Erythroblast (primary cell): ENCODE results near the gene FLRT2.

ENCODE experiments used
- GATA1 ChIP-seq: IDR thresholded peaks from 2 replicates; pipeline ENCODE4 v1.6.1; 2011; ENCODE audit warnings: low read depth, mild to moderate bottlenecking, control low read depth, low read length, moderate library complexity
- POLR2A ChIP-seq: IDR thresholded peaks from 2 replicates; pipeline ENCODE4 v1.6.1; 2011; ENCODE audit warnings: mild to moderate bottlenecking, low read length

DNA sequence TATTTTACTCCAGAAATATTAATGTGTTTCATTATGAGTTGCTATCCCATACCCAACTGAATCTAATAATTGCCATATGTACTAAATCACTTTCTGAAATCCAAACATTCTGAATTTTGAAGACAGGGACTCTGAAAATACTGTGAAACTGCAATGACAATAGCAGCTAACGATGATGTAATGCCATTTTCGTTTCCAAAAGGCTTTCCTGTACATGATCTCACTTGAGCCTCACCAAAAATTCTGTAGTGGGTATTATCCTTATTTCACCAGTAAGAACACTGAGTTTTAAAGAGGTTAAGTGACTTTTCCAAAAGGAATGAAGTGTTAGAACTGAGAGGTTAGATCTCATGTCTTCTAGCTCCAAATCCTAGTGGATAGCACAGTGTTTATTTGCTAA lies 133.3 kb downstream of the FLRT2 start:
- TF ChIP-seq POLR2A = no peak
- TF ChIP-seq GATA1 = no peak
